ENCODE measurements around the gene CFAP45. TPM values are rescaled to one million over a fixed set of nuclear protein-coding genes. Genes with fewer than 3 reads are reported as not detected.
A peak's percentile ranks its signal among the peaks of the same experiment; 100 is the strongest.

The CFAP45 gene
- total RNA-seq, 1 experiment from 2014 or later: 9.3 TPM

DNA sequence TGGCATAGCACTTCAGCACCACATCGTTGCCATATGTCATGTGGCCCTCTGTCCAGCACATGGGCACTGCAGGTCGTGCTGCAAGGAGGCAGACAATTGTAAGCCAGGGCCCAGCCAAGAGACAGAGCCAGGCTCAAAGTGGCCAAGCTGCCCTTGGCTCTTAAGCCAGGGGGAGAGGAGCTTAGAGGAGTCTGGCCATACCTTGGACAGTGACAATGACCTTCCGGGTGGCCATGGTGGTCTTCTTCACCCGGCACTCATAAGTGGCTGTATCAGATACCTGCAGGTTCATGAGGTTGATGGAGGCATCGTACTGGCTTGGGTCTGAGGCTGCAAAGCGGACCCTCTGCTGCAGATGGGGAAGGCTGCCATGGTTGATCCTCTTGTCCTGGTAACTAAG lies 42.1 kb downstream of the CFAP45 start:
- TF ChIP-seq EZH2 (IDR thresholded peaks at IDR 0.05; ENCODE audit: low read depth): no peak
- TF ChIP-seq, protein P1, sequence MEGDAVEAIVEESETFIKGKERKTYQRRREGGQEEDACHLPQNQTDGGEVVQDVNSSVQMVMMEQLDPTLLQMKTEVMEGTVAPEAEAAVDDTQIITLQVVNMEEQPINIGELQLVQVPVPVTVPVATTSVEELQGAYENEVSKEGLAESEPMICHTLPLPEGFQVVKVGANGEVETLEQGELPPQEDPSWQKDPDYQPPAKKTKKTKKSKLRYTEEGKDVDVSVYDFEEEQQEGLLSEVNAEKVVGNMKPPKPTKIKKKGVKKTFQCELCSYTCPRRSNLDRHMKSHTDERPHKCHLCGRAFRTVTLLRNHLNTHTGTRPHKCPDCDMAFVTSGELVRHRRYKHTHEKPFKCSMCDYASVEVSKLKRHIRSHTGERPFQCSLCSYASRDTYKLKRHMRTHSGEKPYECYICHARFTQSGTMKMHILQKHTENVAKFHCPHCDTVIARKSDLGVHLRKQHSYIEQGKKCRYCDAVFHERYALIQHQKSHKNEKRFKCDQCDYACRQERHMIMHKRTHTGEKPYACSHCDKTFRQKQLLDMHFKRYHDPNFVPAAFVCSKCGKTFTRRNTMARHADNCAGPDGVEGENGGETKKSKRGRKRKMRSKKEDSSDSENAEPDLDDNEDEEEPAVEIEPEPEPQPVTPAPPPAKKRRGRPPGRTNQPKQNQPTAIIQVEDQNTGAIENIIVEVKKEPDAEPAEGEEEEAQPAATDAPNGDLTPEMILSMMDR (conservative IDR thresholded peaks at IDR 0.05): no peak
- Histone ChIP-seq H3K4me3 (no peak overlapping the region), H3K36me3 (ENCODE audit: low read depth) (no peaks in the 10 kb centered on the region), H2AFZ (no peak overlapping the region), H3K27me3 (ENCODE audit: insufficient read depth, low read depth) (no peaks in the 10 kb centered on the region), H4K20me1 (ENCODE audit: insufficient read depth) (no peaks in the 10 kb centered on the region), H3K4me1 (replicated peaks; ENCODE audit: insufficient read depth) (peaks cover 10% of the 10 kb centered on the region), H3K79me2 (ENCODE audit: low read depth) (no peaks in the 10 kb centered on the region), H3K9me3 (ENCODE audit: insufficient read depth, low read depth) (no peaks in the 10 kb centered on the region), H3K9me2 (ENCODE audit: insufficient read depth) (no peaks in the 10 kb centered on the region), H3K27ac (no peak overlapping the region), H3F3A (ENCODE audit: insufficient read depth, low read depth) (peaks cover 23% of the 10 kb centered on the region), H3K4me2 (no peak overlapping the region)
- intact Hi-C loops (cut with micrococcal nuclease; ENCODE audit: unreplicated experiment): no loop called here
- POLR2A ChIA-PET (ENCODE audit: unreplicated experiment): no interaction called here
- CTCF ChIA-PET: no interaction called here
- no peak for DNase-seq
- no TSS peak for BruUV-seq (replicated peaks)

DNA sequence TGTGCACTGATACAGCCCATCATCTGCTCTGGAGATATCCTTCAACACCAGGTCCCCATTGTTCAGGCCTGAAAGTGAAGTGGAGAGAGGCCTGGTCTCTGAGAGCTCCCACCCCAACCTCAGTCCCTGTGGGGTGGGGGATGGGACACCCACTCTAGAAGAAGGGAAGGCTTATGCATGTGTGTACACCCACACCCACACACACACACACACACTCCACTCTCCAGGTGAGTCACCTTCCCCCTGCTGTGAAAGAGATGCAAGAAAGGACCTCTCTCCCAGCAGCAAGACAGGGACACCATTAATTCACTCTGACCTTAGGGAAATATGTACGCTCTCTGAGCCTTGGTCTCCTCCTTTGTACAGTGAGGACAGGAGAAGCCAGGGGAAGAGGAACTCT lies 43.4 kb downstream of the CFAP45 start:
- Histone ChIP-seq H3K27me3 (ENCODE audit: insufficient read depth, low read depth) (no peaks in the 10 kb centered on the region), H3F3A (ENCODE audit: insufficient read depth, low read depth) (peaks cover 23% of the 10 kb centered on the region), H3K9me3 (ENCODE audit: insufficient read depth, low read depth) (no peaks in the 10 kb centered on the region), H3K4me2 (no peak overlapping the region), H3K36me3 (ENCODE audit: low read depth) (no peaks in the 10 kb centered on the region), H3K27ac (no peak overlapping the region), H3K9me2 (ENCODE audit: insufficient read depth) (no peaks in the 10 kb centered on the region), H3K4me3 (no peak overlapping the region), H3K79me2 (ENCODE audit: low read depth) (no peaks in the 10 kb centered on the region), H4K20me1 (ENCODE audit: insufficient read depth) (no peaks in the 10 kb centered on the region), H3K4me1 (replicated peaks; ENCODE audit: insufficient read depth) (peaks cover 10% of the 10 kb centered on the region), H2AFZ (no peak overlapping the region)
- DNase-seq: no peak
- no TSS peak for BruUV-seq (replicated peaks)
- CTCF ChIA-PET: no interaction called here
- intact Hi-C loops (cut with micrococcal nuclease; ENCODE audit: unreplicated experiment): no loop called here
- POLR2A ChIA-PET (ENCODE audit: unreplicated experiment): interaction anchor here (0.6 kb wide), 1 partner anchor 12 kb away, joined by 4 read pairs; no protein-coding TSS in a partner anchor
- TF ChIP-seq, protein P1 (conservative IDR thresholded peaks at IDR 0.05): no peak
- TF ChIP-seq EZH2 (IDR thresholded peaks at IDR 0.05; ENCODE audit: low read depth): no peak

DNA sequence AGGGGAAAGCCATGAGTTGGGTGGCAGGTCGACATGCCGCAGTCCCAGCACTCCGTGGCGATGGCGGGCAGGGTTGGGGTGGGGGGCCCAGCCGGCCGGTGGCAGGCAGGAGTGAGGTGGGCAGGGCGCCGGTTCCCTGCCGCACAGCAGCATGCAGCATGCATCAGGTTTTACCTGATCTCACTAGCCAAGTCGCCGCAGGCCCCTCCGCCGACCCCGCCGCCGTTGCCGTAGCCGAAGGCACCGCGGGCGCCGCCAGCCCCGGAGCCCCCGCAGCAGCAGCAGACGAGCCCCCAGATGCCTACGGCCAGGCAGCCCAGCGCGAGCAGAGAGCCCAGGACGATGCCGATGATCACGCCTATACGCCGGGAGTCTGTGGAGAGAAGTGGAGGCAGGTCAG lies 44.3 kb downstream of the CFAP45 start:
- no peak for DNase-seq
- Histone ChIP-seq H3K4me3 (no peak overlapping the region; the same call in 1 of the 2 replicates), H3K27ac (no peak overlapping the region), H3F3A (ENCODE audit: insufficient read depth, low read depth) (peaks cover 23% of the 10 kb centered on the region), H3K79me2 (ENCODE audit: low read depth) (no peaks in the 10 kb centered on the region), H3K9me2 (ENCODE audit: insufficient read depth) (no peaks in the 10 kb centered on the region), H3K4me2 (peak overlapping the region; percentile 75), H3K9me3 (ENCODE audit: insufficient read depth, low read depth) (no peaks in the 10 kb centered on the region), H4K20me1 (ENCODE audit: insufficient read depth) (no peaks in the 10 kb centered on the region), H2AFZ (no peak overlapping the region), H3K27me3 (ENCODE audit: insufficient read depth, low read depth) (no peaks in the 10 kb centered on the region), H3K36me3 (ENCODE audit: low read depth) (no peaks in the 10 kb centered on the region), H3K4me1 (replicated peaks; ENCODE audit: insufficient read depth) (peaks cover 10% of the 10 kb centered on the region)
- TF ChIP-seq, protein P1 (conservative IDR thresholded peaks at IDR 0.05): no peak
- no peak for TF ChIP-seq EZH2 (IDR thresholded peaks at IDR 0.05; ENCODE audit: low read depth)
- intact Hi-C loops (cut with micrococcal nuclease; ENCODE audit: unreplicated experiment): loop anchor here (2.0 kb wide), 2 partner anchors 25 to 75 kb away; partner anchors contain the start of gene DUSP23
- ChIA-PET CTCF (interaction anchor here (0.6 to 0.8 kb wide), 3 partner anchors 13 to 1819 kb away, joined by 4 to 5 read pairs (median 4); no protein-coding TSS in a partner anchor), POLR2A (ENCODE audit: unreplicated experiment) (no interaction called here)
- BruUV-seq (replicated peaks): no TSS peak
